GM12872 (cell line): Measurements from ENCODE around the gene PCYT2.

Experiments
- CTCF ChIP-seq: IDR thresholded peaks from 3 replicates; pipeline ENCODE4 v1.5.1; 2011; ENCODE audit warnings: low read depth, mild to moderate bottlenecking, low read length, moderate library complexity; ENCODE audit not compliant: insufficient read depth

Gene PCYT2

DNA sequence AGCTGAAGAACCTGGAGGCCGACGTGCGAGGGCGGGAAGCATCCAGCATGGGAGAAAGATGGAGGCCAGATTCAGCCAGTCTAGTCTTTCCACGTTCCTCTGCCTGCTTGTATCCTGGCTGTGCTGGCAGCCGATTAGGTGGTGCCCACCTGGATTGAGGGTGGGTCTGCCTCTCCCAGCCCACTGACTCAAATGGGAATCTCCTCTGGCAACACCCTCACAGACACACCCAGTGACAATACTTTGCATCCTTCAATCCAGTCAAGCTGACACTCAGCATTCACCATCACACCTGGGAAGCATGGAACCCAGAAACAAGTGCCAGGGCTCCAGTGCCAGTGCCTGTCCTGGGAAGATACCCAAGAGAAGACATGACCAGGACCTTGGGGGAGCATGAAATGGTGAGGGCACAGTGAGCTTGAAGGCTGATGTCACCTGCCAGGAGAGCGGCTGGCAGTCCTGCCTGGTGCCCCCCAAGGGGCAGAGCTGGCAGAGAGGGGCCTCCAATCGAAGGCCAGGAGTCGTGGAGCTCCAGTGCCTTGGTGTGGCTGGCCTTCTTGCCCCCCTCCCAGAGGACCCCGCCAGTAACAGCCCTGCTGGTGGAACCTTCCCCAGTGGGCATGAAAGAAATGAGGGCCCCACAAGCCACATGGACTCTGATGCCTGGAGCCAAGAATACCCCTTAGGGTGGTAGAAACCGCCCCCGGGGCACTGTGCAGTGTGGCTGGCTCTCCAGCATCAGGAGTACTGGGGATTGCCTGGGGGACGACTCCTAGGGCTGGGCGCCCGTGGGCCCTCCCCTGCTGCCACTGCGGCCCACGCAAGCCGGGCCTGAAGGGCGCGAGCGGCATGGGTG lies 9.8 kb downstream of the PCYT2 start:
- no peak for TF ChIP-seq CTCF

- TF ChIP-seq CTCF = no peak
Observed at GRCh38 chr17:81900181-81900820, 10.9 kb downstream of the PCYT2 start.

DNA sequence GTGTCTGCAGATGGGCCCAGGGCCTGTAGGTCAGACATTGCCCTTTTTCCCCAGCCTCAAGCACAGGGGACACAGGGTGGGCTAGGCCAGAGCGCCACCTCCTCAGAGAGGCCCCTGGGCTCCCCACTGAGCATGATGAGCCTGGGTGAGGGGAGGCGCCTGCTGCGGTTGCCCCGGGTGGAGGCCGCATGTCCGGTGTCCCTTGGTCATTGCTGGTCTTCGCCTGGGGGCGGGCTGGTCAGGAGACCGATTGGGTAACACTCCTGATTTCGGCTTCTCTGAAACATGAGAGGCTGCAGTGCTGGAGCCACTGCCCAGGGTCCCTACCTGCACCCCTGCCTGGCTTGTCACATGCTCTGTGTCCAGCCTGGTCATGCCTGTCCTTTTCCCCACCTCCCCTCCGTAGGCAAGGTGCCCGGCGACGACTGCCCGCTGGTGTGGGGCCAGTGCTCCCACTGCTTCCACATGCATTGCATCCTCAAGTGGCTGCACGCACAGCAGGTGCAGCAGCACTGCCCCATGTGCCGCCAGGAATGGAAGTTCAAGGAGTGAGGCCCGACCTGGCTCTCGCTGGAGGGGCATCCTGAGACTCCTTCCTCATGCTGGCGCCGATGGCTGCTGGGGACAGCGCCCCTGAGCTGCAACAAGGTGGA lies 11.6 kb downstream of the PCYT2 start:
- TF ChIP-seq CTCF = no peak

GRCh38 chr17:81898885-81899284 lies 12.3 kb downstream of the PCYT2 start:
- no peak for TF ChIP-seq CTCF

DNA sequence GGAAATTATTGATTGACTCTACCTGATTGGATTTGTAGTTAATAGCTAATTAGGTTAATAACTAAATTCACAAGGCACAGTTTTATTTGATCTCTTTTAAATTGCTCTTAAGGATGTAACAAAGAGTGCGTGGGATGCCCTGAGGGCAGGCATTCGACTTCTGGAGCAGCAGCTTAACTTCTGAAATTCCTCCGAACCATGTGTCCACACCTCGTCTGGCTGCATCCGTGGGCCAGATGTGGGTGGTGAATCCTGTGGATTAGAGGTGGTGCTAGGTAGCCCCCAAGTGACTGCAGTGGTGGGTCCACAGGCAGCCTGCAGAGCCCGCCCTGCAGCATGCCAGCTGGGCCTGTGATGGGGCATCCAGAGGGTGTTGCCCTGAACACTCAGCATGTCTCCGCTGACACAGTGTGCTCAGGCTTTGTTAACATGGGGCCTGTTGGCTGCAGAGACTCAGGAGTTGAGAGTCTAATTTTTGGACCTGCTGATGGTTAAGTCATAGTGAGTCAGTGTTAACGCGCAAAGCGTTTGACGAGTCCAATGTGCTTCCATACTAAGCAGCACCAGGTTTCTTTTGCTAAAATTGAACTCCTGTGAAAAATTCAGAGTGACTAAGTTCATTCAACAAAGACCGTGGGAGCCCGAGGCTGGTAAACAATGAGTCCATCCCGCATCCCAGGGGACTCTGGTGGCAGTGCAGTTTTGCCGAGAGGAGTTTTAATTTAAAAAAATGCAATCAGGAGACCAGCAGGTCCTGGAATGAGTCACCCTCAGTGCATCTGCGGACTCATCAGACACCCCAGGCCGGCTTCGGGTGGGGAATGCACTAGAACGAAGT lies 13.0 kb downstream of the PCYT2 start:
- TF ChIP-seq CTCF = no peak

GRCh38 chr17:81895400-81895799 lies 15.8 kb downstream of the PCYT2 start:
- no peak for TF ChIP-seq CTCF

GRCh38 chr17:81891303-81891552 lies 20.0 kb downstream of the PCYT2 start:
- TF ChIP-seq CTCF = no peak
